Ishikawa (cell line): ENCODE data around the gene FAM184A.

Experiments used
- CEBPB ChIP-seq: IDR thresholded peaks from 2 replicates; pipeline ENCODE4 v1.6.1; 2012
- CREB1 ChIP-seq: IDR thresholded peaks from 2 replicates; pipeline ENCODE4 v1.6.1; 2012; ENCODE audit warnings: low read depth
- EGR1 ChIP-seq: IDR thresholded peaks from 2 replicates; pipeline ENCODE4 v1.6.1; 2012
- EP300 ChIP-seq: IDR thresholded peaks from 2 replicates; pipeline ENCODE4 v1.6.1; 2012; ENCODE audit warnings: borderline replicate concordance
- FOXM1 ChIP-seq: IDR thresholded peaks from 2 replicates; pipeline ENCODE4 v1.6.1; 2012; ENCODE audit warnings: low read depth, borderline replicate concordance
- NFIC ChIP-seq: IDR thresholded peaks from 2 replicates; pipeline ENCODE4 v1.6.1; 2012
- RAD21 ChIP-seq: IDR thresholded peaks from 2 replicates; pipeline ENCODE4 v1.6.1; 2012; ENCODE audit warnings: low read depth
- REST ChIP-seq: IDR thresholded peaks from 2 replicates; pipeline ENCODE4 v1.6.1; 2012; ENCODE audit warnings: low read depth, mild to moderate bottlenecking
- TAF1 ChIP-seq: IDR thresholded peaks from 2 replicates; pipeline ENCODE4 v1.6.1; 2012; ENCODE audit warnings: low read depth, mild to moderate bottlenecking
- TCF12 ChIP-seq: IDR thresholded peaks from 2 replicates; pipeline ENCODE4 v1.6.1; 2012; ENCODE audit warnings: low read depth
- TEAD4 ChIP-seq: IDR thresholded peaks from 2 replicates; pipeline ENCODE4 v1.6.1; 2012
- YY1 ChIP-seq: IDR thresholded peaks from 2 replicates; pipeline ENCODE4 v1.6.1; 2012; ENCODE audit warnings: low read depth
- ZBTB7A ChIP-seq: IDR thresholded peaks from 2 replicates; pipeline ENCODE4 v1.6.1; 2012; ENCODE audit warnings: low read depth
- TF ChIP-seq, protein P1 (sequence below): IDR thresholded peaks from 2 replicates; pipeline ENCODE4 v1.6.1; 2012
- TF ChIP-seq, protein P2 (sequence below): IDR thresholded peaks from 2 replicates; pipeline ENCODE4 v1.6.1; 2012

The FAM184A gene

GRCh38 chr6:118971682-118972081 lies 106.8 kb downstream of the FAM184A start:
- TF ChIP-seq YY1 (no peak), ZBTB7A (no peak), REST (no peak), FOXM1 (no peak), CEBPB (no peak), TAF1 (no peak), EGR1 (no peak)
- TF ChIP-seq, protein P1, sequence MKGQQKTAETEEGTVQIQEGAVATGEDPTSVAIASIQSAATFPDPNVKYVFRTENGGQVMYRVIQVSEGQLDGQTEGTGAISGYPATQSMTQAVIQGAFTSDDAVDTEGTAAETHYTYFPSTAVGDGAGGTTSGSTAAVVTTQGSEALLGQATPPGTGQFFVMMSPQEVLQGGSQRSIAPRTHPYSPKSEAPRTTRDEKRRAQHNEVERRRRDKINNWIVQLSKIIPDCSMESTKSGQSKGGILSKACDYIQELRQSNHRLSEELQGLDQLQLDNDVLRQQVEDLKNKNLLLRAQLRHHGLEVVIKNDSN: no peak
- TF ChIP-seq, protein P2, sequence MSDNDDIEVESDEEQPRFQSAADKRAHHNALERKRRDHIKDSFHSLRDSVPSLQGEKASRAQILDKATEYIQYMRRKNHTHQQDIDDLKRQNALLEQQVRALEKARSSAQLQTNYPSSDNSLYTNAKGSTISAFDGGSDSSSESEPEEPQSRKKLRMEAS: no peak

GRCh38 chr6:118970866-118971265 lies 107.6 kb downstream of the FAM184A start:
- TF ChIP-seq TEAD4 (no peak), REST (no peak)

DNA sequence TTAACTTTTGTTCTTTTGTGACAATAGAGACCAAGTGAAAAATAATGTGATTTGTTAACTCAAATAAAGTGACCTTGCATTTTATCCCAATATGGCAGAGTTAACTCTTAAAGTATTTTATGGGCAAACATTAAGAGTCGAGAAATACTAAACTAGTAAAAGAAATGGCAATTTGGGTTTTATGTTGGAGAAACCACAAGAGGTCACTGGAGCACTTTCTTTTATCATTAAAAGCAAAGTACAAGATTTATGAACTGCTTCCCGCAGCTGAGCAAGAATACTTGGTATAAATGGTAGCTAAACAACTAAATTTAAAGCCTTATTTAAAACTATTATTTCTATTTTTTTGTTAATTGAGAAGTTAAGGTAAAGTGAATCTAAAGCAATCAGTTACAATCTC lies 110.0 kb downstream of the FAM184A start:
- TF ChIP-seq CEBPB (no peak), TAF1 (no peak), YY1 (no peak), REST (no peak), CREB1 (no peak), ZBTB7A (no peak), RAD21 (peak; percentile 55)
- TF ChIP-seq, protein P1: no peak

- no peak for TF ChIP-seq NFIC
- TF ChIP-seq REST: no peak
- TF ChIP-seq CREB1: no peak
- no peak for TF ChIP-seq EP300
- TF ChIP-seq, protein P2: no peak
- TF ChIP-seq ZBTB7A: no peak
- no peak for TF ChIP-seq YY1
- no peak for TF ChIP-seq TEAD4
- TF ChIP-seq EGR1: no peak
- no peak for TF ChIP-seq CEBPB
- TF ChIP-seq, protein P1: no peak
- no peak for TF ChIP-seq FOXM1
- no peak for TF ChIP-seq TAF1
- no peak for TF ChIP-seq TCF12
- TF ChIP-seq RAD21: no peak
Measured at GRCh38 chr6:118967239-118967638, 111.2 kb downstream of the FAM184A start.
